GM13976 (cell line): Measurements from ENCODE around the gene ZMYND15.

ENCODE experiments used
- DNase-seq: peaks from one replicate; pipeline ENCODE4 v3.0.0; 2012; ENCODE audit warnings: low spot score
- in situ Hi-C: fragments of 300-500 bp; cut with MboI; formaldehyde crosslinking; loops from one replicate; pipeline ENCODE4 v1.12.0; 2022; ENCODE audit warnings: low sequenced_read_pairs, mixed read lengths, inconsistent platforms; ENCODE audit not compliant: unreplicated experiment
- TF ChIP-seq, protein P1 (sequence below): IDR thresholded peaks from 2 replicates; pipeline ENCODE4 v1.5.1; 2012; ENCODE audit warnings: borderline replicate concordance, mild to moderate bottlenecking; ENCODE audit not compliant: insufficient read depth; ENCODE audit errors: extremely low read depth, missing control alignments, control extremely low read depth

Gene ZMYND15

DNA sequence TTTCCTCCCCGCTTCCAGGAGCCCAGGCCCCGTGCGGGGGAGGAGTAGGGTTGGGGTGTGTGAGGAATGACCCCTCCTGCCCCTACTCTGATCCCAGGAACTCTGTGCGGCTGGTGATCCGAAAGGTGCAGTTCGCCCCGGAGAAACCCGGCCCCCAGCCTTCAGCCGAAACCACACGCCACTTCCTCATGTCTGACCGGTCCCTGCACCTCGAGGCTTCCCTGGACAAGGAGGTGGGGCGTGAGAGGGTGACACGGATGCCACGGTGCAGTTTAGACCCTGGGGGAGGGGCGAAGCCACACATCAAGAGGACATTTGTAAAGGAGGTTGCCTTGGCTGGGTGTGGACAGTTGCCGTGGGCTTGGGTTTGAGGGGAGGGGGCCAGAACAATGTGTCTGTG lies 21.8 kb upstream of the ZMYND15 start:
- in situ Hi-C loops = loop anchor here (10.0 kb wide), 1 partner anchor 167 kb away; no protein-coding TSS in a partner anchor
- DNase-seq = no peak
- TF ChIP-seq, protein P1, sequence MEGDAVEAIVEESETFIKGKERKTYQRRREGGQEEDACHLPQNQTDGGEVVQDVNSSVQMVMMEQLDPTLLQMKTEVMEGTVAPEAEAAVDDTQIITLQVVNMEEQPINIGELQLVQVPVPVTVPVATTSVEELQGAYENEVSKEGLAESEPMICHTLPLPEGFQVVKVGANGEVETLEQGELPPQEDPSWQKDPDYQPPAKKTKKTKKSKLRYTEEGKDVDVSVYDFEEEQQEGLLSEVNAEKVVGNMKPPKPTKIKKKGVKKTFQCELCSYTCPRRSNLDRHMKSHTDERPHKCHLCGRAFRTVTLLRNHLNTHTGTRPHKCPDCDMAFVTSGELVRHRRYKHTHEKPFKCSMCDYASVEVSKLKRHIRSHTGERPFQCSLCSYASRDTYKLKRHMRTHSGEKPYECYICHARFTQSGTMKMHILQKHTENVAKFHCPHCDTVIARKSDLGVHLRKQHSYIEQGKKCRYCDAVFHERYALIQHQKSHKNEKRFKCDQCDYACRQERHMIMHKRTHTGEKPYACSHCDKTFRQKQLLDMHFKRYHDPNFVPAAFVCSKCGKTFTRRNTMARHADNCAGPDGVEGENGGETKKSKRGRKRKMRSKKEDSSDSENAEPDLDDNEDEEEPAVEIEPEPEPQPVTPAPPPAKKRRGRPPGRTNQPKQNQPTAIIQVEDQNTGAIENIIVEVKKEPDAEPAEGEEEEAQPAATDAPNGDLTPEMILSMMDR = no peak

DNA sequence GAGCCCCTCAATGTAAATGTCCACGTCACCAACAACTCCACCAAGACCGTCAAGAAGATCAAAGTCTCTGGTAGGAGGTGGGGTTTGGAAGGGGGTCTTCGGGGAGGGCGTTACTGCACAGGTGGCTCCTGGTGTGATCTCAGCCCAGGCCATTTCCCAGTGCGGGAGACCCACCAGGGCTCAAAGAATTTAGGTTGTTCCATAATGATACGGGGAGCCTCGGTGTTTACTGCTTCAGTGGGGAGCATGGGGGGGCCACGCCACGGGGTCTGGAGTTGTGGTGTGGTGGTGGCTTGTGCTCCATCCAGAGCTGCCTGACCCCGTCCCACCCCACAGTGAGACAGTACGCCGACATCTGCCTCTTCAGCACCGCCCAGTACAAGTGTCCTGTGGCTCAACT lies 21.4 kb upstream of the ZMYND15 start:
- TF ChIP-seq, protein P1 = no peak
- DNase-seq = no peak
- in situ Hi-C loops = loop anchor here (10.0 kb wide), 1 partner anchor 167 kb away; no protein-coding TSS in a partner anchor

DNA sequence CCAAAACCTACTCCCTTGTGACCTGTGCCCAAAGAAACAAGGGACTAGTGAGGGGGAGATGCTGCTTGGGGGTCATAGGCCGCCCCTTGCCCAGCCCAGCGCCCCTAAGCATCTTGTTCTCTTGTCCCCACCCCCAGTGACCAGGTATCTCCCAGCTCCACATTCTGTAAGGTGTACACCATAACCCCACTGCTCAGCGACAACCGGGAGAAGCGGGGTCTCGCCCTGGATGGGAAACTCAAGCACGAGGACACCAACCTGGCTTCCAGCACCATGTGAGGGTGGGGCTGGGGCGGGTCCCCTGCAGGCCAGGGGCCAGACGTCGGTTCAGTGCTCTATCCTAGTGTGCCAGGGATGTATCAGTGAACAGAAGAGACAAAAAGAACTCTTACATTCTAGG lies 20.5 kb upstream of the ZMYND15 start:
- in situ Hi-C loops = loop anchor here (10.0 kb wide), 1 partner anchor 166 kb away; no protein-coding TSS in a partner anchor
- no peak for DNase-seq
- TF ChIP-seq, protein P1 = no peak

DNA sequence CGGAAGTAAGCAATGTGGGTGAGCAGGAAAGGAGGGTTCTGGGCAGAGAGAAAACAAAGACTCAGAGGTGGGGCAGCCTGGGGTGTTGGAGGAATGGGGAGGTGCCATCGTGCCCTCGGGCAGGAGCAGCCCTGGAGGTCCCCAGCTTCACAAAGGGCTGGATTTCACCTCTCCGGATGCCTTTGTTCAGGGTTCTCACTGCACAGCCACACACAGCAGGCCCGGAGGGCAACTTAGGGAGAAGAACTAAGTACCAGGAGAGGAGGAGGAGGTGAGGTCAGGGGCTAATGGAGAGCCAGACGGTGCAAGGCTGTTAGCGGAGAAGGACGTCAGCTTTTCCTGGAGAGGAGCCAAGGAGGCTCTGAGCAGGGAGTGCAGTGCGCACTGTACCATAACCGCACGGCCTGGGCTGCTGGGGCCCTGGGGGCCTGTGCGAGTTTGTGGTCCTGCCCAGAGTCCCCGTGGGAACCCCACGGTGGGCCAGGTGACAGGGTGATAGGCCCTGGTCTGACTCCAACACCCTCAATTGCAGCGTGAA lies 19.9 kb upstream of the ZMYND15 start:
- in situ Hi-C loops = loop anchor here (10.0 kb wide), 1 partner anchor 165 kb away; no protein-coding TSS in a partner anchor
- TF ChIP-seq, protein P1 = no peak
- no peak for DNase-seq

- TF ChIP-seq, protein P1 = no peak
- in situ Hi-C loops = no loop called here
- no peak for DNase-seq
These were observed 18.8 kb upstream of the ZMYND15 start for GRCh38 chr17:4720787-4721186.

DNA sequence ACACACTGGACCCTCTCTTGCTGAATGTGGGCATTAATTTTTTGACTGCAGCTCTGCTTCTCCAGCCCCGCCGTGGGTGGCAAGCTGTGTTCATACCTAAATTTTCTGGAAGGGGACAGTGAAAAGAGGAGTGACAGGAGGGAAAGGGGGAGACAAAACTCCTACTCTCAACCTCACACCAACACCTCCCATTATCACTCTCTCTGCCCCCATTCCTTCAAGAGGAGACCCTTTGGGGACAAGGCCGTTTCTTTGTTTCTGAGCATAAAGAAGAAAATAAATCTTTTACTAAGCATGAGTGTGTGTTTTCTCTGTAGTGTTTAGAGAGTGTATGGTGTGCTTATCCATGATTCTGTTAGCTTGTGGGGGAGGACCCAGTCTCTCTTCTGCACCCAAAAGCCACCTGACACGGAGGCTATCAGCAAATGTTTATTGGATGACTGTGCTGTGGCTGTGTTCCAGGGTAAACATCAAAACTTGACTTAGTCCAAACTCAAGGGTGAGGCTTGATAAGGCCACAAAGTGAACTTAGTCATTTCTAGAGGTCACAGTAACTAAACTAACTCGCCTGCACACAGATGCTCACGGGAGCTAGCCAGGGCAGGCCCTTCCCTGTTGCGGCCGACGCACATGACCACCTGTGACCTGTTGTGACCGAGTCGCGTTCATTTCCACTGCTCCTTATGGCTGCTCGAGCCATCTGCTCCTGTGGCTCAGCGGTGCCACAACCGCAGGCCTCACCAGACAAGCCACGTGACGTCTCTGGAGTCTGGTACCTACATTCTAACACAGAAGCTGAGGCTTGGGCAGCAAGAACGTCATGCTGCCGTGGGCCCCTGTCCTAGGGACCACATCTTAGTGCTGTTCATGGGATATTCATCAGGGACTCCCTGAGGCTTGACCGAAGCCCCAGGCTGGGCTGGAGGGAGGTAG lies 18.2 kb upstream of the ZMYND15 start:
- DNase-seq = no peak

More for the DNA sequence above, 18.2 kb upstream of the ZMYND15 start:
- in situ Hi-C loops = no loop called here
- TF ChIP-seq, protein P1 = no peak
